Effector memory CD8-positive, alpha-beta T cell (primary cell): Measurements from ENCODE around the gene TESMIN.
A peak's percentile ranks its signal among the peaks of the same experiment; 100 is the strongest.

ENCODE experiments used
- ATAC-seq: fragments of 150-1000 bp; cut with Tn5 transposase; replicated peaks from 2 replicates; pipeline ENCODE4 v1.10.0; 2021; ENCODE audit warnings: mild to moderate bottlenecking, moderate library complexity
- DNase-seq, 3 experiments: peaks; one replicate each; pipeline ENCODE4 v3.0.0; 2021
- H3K27ac Mint-ChIP-seq, 2 donors: one replicate each; pipeline ENCODE4 v1.8.0; 2022; ENCODE audit warnings: mild to moderate bottlenecking in 2 of 2, mixed read lengths in 2 of 2, moderate library complexity in 2 of 2
- H3K27me3 Mint-ChIP-seq, 2 donors: one replicate each; pipeline ENCODE4 v1.8.0; 2022; ENCODE audit warnings: mixed read lengths in 2 of 2
- H3K36me3 Mint-ChIP-seq: one replicate; pipeline ENCODE4 v1.8.0; 2022; ENCODE audit warnings: mild to moderate bottlenecking, moderate library complexity, mixed read lengths; ENCODE audit not compliant: insufficient read depth
- H3K4me1 Mint-ChIP-seq, 2 donors: one replicate each; pipeline ENCODE4 v1.8.0; 2022; ENCODE audit warnings: low read depth in 2 of 2, mixed read lengths in 2 of 2
- H3K4me3 Mint-ChIP-seq, 2 donors: one replicate each; pipeline ENCODE4 v1.8.0; 2022; ENCODE audit warnings: mild to moderate bottlenecking in 2 of 2, mixed read lengths in 2 of 2, moderate library complexity in 2 of 2
- H3K9me3 Mint-ChIP-seq, 2 donors: one replicate each; pipeline ENCODE4 v1.8.0; 2022; ENCODE audit warnings: mixed read lengths in 2 of 2

Gene TESMIN

GRCh38 chr11:68753300-68753699, 2.0 kb upstream of the TESMIN start:
- no peak for DNase-seq
- no peaks in the 10 kb centered on the region for H3K9me3 Mint-ChIP-seq
- H3K27me3 Mint-ChIP-seq, result no peaks in the 10 kb centered on the region
- peaks cover 3 to 9% of the 10 kb centered on the region in 2 donors for H3K4me1 Mint-ChIP-seq
- peak overlapping the region in 1 of 2 donors; percentile 3 for H3K4me3 Mint-ChIP-seq
- peaks cover 24% of the 10 kb centered on the region for H3K36me3 Mint-ChIP-seq
- no peak overlapping the region for H3K27ac Mint-ChIP-seq
- no peak for ATAC-seq

- DNase-seq (no peak), ATAC-seq (no peak)
- Mint-ChIP-seq H3K27me3 (no peaks in the 10 kb centered on the region), H3K27ac (no peak overlapping the region), H3K36me3 (peaks cover 4% of the 10 kb centered on the region), H3K4me3 (no peak overlapping the region), H3K9me3 (no peaks in the 10 kb centered on the region), H3K4me1 (peaks cover 3 to 9% of the 10 kb centered on the region in 2 donors)
These were observed 355 bp downstream of the TESMIN start for GRCh38 chr11:68751004-68751325.

GRCh38 chr11:68750195-68751003, 921 bp downstream of the TESMIN start:
- Mint-ChIP-seq H3K4me3 (peak overlapping the region; percentile 61 to 69), H3K27me3 (no peaks in the 10 kb centered on the region), H3K27ac (peak overlapping the region; percentile 11 to 50), H3K36me3 (peaks cover 4% of the 10 kb centered on the region), H3K4me1 (peaks cover 3 to 9% of the 10 kb centered on the region in 2 donors), H3K9me3 (no peaks in the 10 kb centered on the region)
- DNase-seq (peak in 2 of 3 experiments; percentile 2 to 11), ATAC-seq (peak; percentile 24)

GRCh38 chr11:68749229-68750123, 1.8 kb downstream of the TESMIN start:
- peaks cover 4% of the 10 kb centered on the region for H3K36me3 Mint-ChIP-seq
- no peaks in the 10 kb centered on the region for H3K9me3 Mint-ChIP-seq
- peak overlapping the region; percentile 11 to 50 for H3K27ac Mint-ChIP-seq
- DNase-seq, result no peak
- no peaks in the 10 kb centered on the region for H3K27me3 Mint-ChIP-seq
- H3K4me1 Mint-ChIP-seq, result peaks cover 3 to 9% of the 10 kb centered on the region in 2 donors
- ATAC-seq, result no peak
- peak overlapping the region; percentile 61 to 69 for H3K4me3 Mint-ChIP-seq

- H3K4me3 Mint-ChIP-seq, result no peak overlapping the region
- H3K36me3 Mint-ChIP-seq, result peaks cover 4% of the 10 kb centered on the region
- DNase-seq, result no peak
- H3K27me3 Mint-ChIP-seq, result no peaks in the 10 kb centered on the region
- H3K4me1 Mint-ChIP-seq, result peaks cover 3 to 7% of the 10 kb centered on the region in 2 donors
- no peaks in the 10 kb centered on the region for H3K9me3 Mint-ChIP-seq
- no peak overlapping the region for H3K27ac Mint-ChIP-seq
- no peak for ATAC-seq
These were observed 3.3 kb downstream of the TESMIN start for GRCh38 chr11:68748061-68748460.

GRCh38 chr11:68743539-68743938, 7.8 kb downstream of the TESMIN start:
- no peaks in the 10 kb centered on the region for H3K27me3 Mint-ChIP-seq
- H3K27ac Mint-ChIP-seq, result no peak overlapping the region
- H3K9me3 Mint-ChIP-seq, result no peaks in the 10 kb centered on the region
- H3K4me1 Mint-ChIP-seq, result peaks cover 0 to 2% of the 10 kb centered on the region in 2 donors
- no peak overlapping the region for H3K4me3 Mint-ChIP-seq
- H3K36me3 Mint-ChIP-seq, result peaks cover 7% of the 10 kb centered on the region
- DNase-seq, result no peak
- ATAC-seq, result no peak

GRCh38 chr11:68741463-68741862, 9.9 kb downstream of the TESMIN start:
- H3K27me3 Mint-ChIP-seq, result no peaks in the 10 kb centered on the region
- H3K36me3 Mint-ChIP-seq, result peaks cover 7% of the 10 kb centered on the region
- no peak overlapping the region for H3K27ac Mint-ChIP-seq
- H3K4me1 Mint-ChIP-seq, result peaks cover 0 to 2% of the 10 kb centered on the region in 2 donors
- ATAC-seq (no peak), DNase-seq (no peak)
- no peak overlapping the region for H3K4me3 Mint-ChIP-seq
- no peaks in the 10 kb centered on the region for H3K9me3 Mint-ChIP-seq

GRCh38 chr11:68735646-68736045, 15.7 kb downstream of the TESMIN start:
- Mint-ChIP-seq H3K4me1 (peaks cover 0 to 2% of the 10 kb centered on the region in 2 donors), H3K27ac (no peak overlapping the region), H3K36me3 (no peaks in the 10 kb centered on the region), H3K27me3 (peaks cover 0 to 6% of the 10 kb centered on the region in 2 donors), H3K4me3 (no peak overlapping the region), H3K9me3 (no peaks in the 10 kb centered on the region)
- ATAC-seq (no peak), DNase-seq (no peak)

- no peaks in the 10 kb centered on the region for H3K36me3 Mint-ChIP-seq
- no peak for DNase-seq
- H3K27me3 Mint-ChIP-seq, result peaks cover 0 to 6% of the 10 kb centered on the region in 2 donors
- H3K9me3 Mint-ChIP-seq, result no peaks in the 10 kb centered on the region
- H3K4me1 Mint-ChIP-seq, result peaks cover 0 to 2% of the 10 kb centered on the region in 2 donors
- no peak overlapping the region for H3K4me3 Mint-ChIP-seq
- H3K27ac Mint-ChIP-seq, result no peak overlapping the region
- ATAC-seq, result no peak
These were observed 16.2 kb downstream of the TESMIN start for GRCh38 chr11:68735125-68735524.

GRCh38 chr11:68734111-68734510, 17.2 kb downstream of the TESMIN start:
- no peak for DNase-seq
- no peaks in the 10 kb centered on the region for H3K9me3 Mint-ChIP-seq
- ATAC-seq, result no peak
- H3K36me3 Mint-ChIP-seq, result no peaks in the 10 kb centered on the region
- H3K27ac Mint-ChIP-seq, result no peak overlapping the region
- H3K4me1 Mint-ChIP-seq, result no peaks in the 10 kb centered on the region
- peaks cover 0 to 6% of the 10 kb centered on the region in 2 donors for H3K27me3 Mint-ChIP-seq
- H3K4me3 Mint-ChIP-seq, result no peak overlapping the region

GRCh38 chr11:68727783-68728182, 23.5 kb downstream of the TESMIN start:
- Mint-ChIP-seq H3K9me3 (no peaks in the 10 kb centered on the region), H3K27me3 (peaks cover 0 to 5% of the 10 kb centered on the region in 2 donors), H3K27ac (no peak overlapping the region), H3K4me1 (no peaks in the 10 kb centered on the region), H3K4me3 (no peak overlapping the region), H3K36me3 (peaks cover 3% of the 10 kb centered on the region)
- DNase-seq (no peak), ATAC-seq (no peak)

- Mint-ChIP-seq H3K27me3 (peaks cover 8 to 13% of the 10 kb centered on the region in 2 donors), H3K27ac (no peak overlapping the region), H3K4me3 (no peak overlapping the region), H3K4me1 (no peaks in the 10 kb centered on the region), H3K9me3 (peaks cover 0 to 2% of the 10 kb centered on the region in 2 donors), H3K36me3 (peaks cover 5% of the 10 kb centered on the region)
- ATAC-seq, result no peak
- no peak for DNase-seq
These were observed 27.0 kb downstream of the TESMIN start for GRCh38 chr11:68724293-68724692.

- ATAC-seq (no peak), DNase-seq (no peak)
- H3K27ac Mint-ChIP-seq, result no peak overlapping the region
These were observed 29.2 kb downstream of the TESMIN start for GRCh38 chr11:68722143-68722542.

More at GRCh38 chr11:68722143-68722542, 29.2 kb downstream of the TESMIN start:
- peaks cover 5% of the 10 kb centered on the region for H3K36me3 Mint-ChIP-seq
- H3K4me1 Mint-ChIP-seq, result no peaks in the 10 kb centered on the region
- peaks cover 0 to 2% of the 10 kb centered on the region in 2 donors for H3K9me3 Mint-ChIP-seq
- H3K4me3 Mint-ChIP-seq, result no peak overlapping the region
- H3K27me3 Mint-ChIP-seq, result peaks cover 21 to 24% of the 10 kb centered on the region in 2 donors
